ENCODE results near the gene GSG1.
"Not testable (repeated sequence)": the region's sequence is repeated elsewhere in the genome, so short reads cannot be mapped to it uniquely, and the experiment has no call there.

The GSG1 gene

GRCh38 chr12:13036881-13037280 lies 66.6 kb downstream of the GSG1 start:
- H3K9ac ChIP-seq (ENCODE audit: low read depth, low read length), result no peak overlapping the region
- WGBS, result 97% methylated on average over 3 of the region's 3 CpGs

GRCh38 chr12:13035335-13035734 lies 68.1 kb downstream of the GSG1 start:
- not testable (repeated sequence) for H3K9ac ChIP-seq (ENCODE audit: low read depth, low read length); H3K4me3 ChIP-seq (ENCODE audit: low read length); H3K27me3 ChIP-seq (ENCODE audit: insufficient read depth, low read length); H3K36me3 ChIP-seq (ENCODE audit: insufficient read depth, low read length); H3K9me3 ChIP-seq (ENCODE audit: insufficient read depth, low read depth, low read length); H3K27ac ChIP-seq (ENCODE audit: low read depth, low read length)
- peaks cover 16% of the 10 kb centered on the region for H3K4me1 ChIP-seq (ENCODE audit: insufficient read depth, low read length)
- WGBS, result 95% methylated on average over 5 of the region's 5 CpGs

More at GRCh38 chr12:13036881-13037280, 66.6 kb downstream of the GSG1 start:
- Histone ChIP-seq H3K36me3 (ENCODE audit: insufficient read depth, low read length) (no peaks in the 10 kb centered on the region), H3K4me3 (ENCODE audit: low read length) (no peak overlapping the region), H3K4me1 (ENCODE audit: insufficient read depth, low read length) (peaks cover under 1% of the 10 kb centered on the region; the same call in 1 of the 2 replicates), H3K9me3 (ENCODE audit: insufficient read depth, low read depth, low read length) (no peaks in the 10 kb centered on the region), H3K27me3 (ENCODE audit: insufficient read depth, low read length) (no peaks in the 10 kb centered on the region), H3K27ac (ENCODE audit: low read depth, low read length) (no peak overlapping the region)
